SU-DHL-6 (cell line): ENCODE measurements around the gene TRIM40.

ENCODE experiments used
- H2AFZ ChIP-seq: fragments of 200-600 bp; sonication (generic); 2 replicates; pipeline ENCODE4 v1.6.1; 2014; ENCODE audit warnings: low read depth, mild to moderate bottlenecking, moderate library complexity, mixed read lengths, antibody characterized with exemption, low read length; ENCODE audit not compliant: severe bottlenecking
- H3F3A ChIP-seq: fragments of 200-600 bp; shearing (Covaris generic); 2 replicates; pipeline ENCODE4 v1.6.0; 2016; ENCODE audit warnings: antibody characterized with exemption, mild to moderate bottlenecking; ENCODE audit not compliant: insufficient read depth
- H3K27ac ChIP-seq: fragments of 200-600 bp; sonication (generic); 2 replicates; pipeline ENCODE4 v1.5.1; 2016; ENCODE audit warnings: low read depth, mild to moderate bottlenecking, low read length, moderate library complexity, mixed read lengths
- H3K27me3 ChIP-seq: fragments of 200-600 bp; sonication (generic), shearing (Covaris generic); 2 replicates; pipeline ENCODE4 v1.6.0; 2014; ENCODE audit warnings: mild to moderate bottlenecking, low read length
- H3K36me3 ChIP-seq: fragments of 200-600 bp; sonication (generic); 2 replicates; pipeline ENCODE4 v1.6.1; 2014; ENCODE audit warnings: mild to moderate bottlenecking, low read length, mixed read lengths
- H3K4me2 ChIP-seq: fragments of 300-600, 200-600 bp; shearing (Covaris generic), sonication (generic); 2 replicates; pipeline ENCODE4 v1.6.0; 2014; ENCODE audit warnings: low read length, low read depth, mild to moderate bottlenecking; ENCODE audit not compliant: poor library complexity, severe bottlenecking
- H3K4me3 ChIP-seq: fragments of 200-600 bp; sonication (generic); 2 replicates; pipeline ENCODE4 v1.5.1; 2014; ENCODE audit warnings: antibody characterized with exemption, low read length, mild to moderate bottlenecking, mixed read lengths; ENCODE audit not compliant: insufficient read depth, poor library complexity, severe bottlenecking
- H3K79me2 ChIP-seq: fragments of 200-600 bp; sonication (generic); 2 replicates; pipeline ENCODE4 v1.6.1; 2014; ENCODE audit warnings: mild to moderate bottlenecking, low read length, moderate library complexity; ENCODE audit not compliant: insufficient read depth
- H3K9ac ChIP-seq: fragments of 200-600 bp; sonication (generic); 2 replicates; pipeline ENCODE4 v1.7.0; 2014; ENCODE audit warnings: mild to moderate bottlenecking, low read length
- H3K9me2 ChIP-seq: fragments of 200-600 bp; sonication (generic); replicated peaks from 2 replicates; pipeline ENCODE4 v1.6.1; 2014; ENCODE audit warnings: low read length; ENCODE audit not compliant: insufficient read depth
- H3K9me3 ChIP-seq: fragments of 200-600 bp; sonication (generic); 2 replicates; pipeline ENCODE4 v1.6.1; 2014; ENCODE audit warnings: low read length, mixed read lengths; ENCODE audit not compliant: insufficient read depth
- H4K20me1 ChIP-seq: fragments of 200-600 bp; sonication (generic); 2 replicates; pipeline ENCODE4 v1.6.1; 2014; ENCODE audit warnings: low read depth, mild to moderate bottlenecking, antibody characterized with exemption, low read length, moderate library complexity, mixed read lengths
- CTCF ChIP-seq: fragments of 200-600 bp; sonication (generic); IDR thresholded peaks from one replicate; pipeline ENCODE4 v1.5.1; 2017; ENCODE audit warnings: antibody characterized with exemption, mild to moderate bottlenecking, low read length, moderate library complexity; ENCODE audit not compliant: insufficient read depth, poor library complexity, severe bottlenecking
- EZH2phosphoT487 ChIP-seq: fragments of 200-600 bp; sonication (generic), shearing (Covaris generic); conservative IDR thresholded peaks from 2 replicates; pipeline ENCODE4 v1.6.1; 2018; ENCODE audit warnings: mild to moderate bottlenecking, antibody characterized with exemption, low read length, moderate library complexity, mixed read lengths

The TRIM40 gene

GRCh38 chr6:30144811-30145210 lies 8.9 kb downstream of the TRIM40 start:
- no peak overlapping the region for H3K9ac ChIP-seq

GRCh38 chr6:30145818-30146217 lies 9.9 kb downstream of the TRIM40 start:
- H4K20me1 ChIP-seq: no peaks in the 10 kb centered on the region
- H3K4me2 ChIP-seq: no peak overlapping the region
- no peaks in the 10 kb centered on the region for H3K36me3 ChIP-seq
- H3K27ac ChIP-seq: no peak overlapping the region
- no peak overlapping the region for H3K9ac ChIP-seq
- 0 out of 2 replicates have a peak, but pooled peaks cover 4% of the 10 kb centered on the region for H3K27me3 ChIP-seq
- no peak for TF ChIP-seq EZH2phosphoT487
- TF ChIP-seq CTCF: no peak
- H3F3A ChIP-seq: no peaks in the 10 kb centered on the region
- no peaks in the 10 kb centered on the region for H3K79me2 ChIP-seq
- H3K9me3 ChIP-seq: no peaks in the 10 kb centered on the region
- H3K9me2 ChIP-seq: no peaks in the 10 kb centered on the region
- H2AFZ ChIP-seq: no peak overlapping the region
- no peak overlapping the region for H3K4me3 ChIP-seq

More at GRCh38 chr6:30144811-30145210, 8.9 kb downstream of the TRIM40 start:
- Histone ChIP-seq H3K9me2 (no peaks in the 10 kb centered on the region), H3K36me3 (no peaks in the 10 kb centered on the region), H3K79me2 (no peaks in the 10 kb centered on the region), H3K4me3 (no peak overlapping the region), H3F3A (no peaks in the 10 kb centered on the region), H3K4me2 (no peak overlapping the region), H2AFZ (no peak overlapping the region), H3K27me3 (0 out of 2 replicates have a peak, but pooled peaks cover 4% of the 10 kb centered on the region), H3K9me3 (no peaks in the 10 kb centered on the region), H3K27ac (no peak overlapping the region), H4K20me1 (no peaks in the 10 kb centered on the region)
- no peak for TF ChIP-seq CTCF

GRCh38 chr6:30147096-30147495 lies 11.2 kb downstream of the TRIM40 start:
- Histone ChIP-seq H3K9me3 (no peaks in the 10 kb centered on the region), H3F3A (no peaks in the 10 kb centered on the region), H3K9ac (no peak overlapping the region), H3K4me3 (no peak overlapping the region), H4K20me1 (no peaks in the 10 kb centered on the region), H3K79me2 (no peaks in the 10 kb centered on the region), H3K4me2 (no peak overlapping the region), H3K27me3 (0 out of 2 replicates have a peak, but pooled peaks cover 4% of the 10 kb centered on the region), H3K36me3 (no peaks in the 10 kb centered on the region), H2AFZ (no peak overlapping the region), H3K9me2 (no peaks in the 10 kb centered on the region), H3K27ac (no peak overlapping the region)
- TF ChIP-seq EZH2phosphoT487: no peak

- no peaks in the 10 kb centered on the region for H3K9me2 ChIP-seq
- H3K9me3 ChIP-seq: no peaks in the 10 kb centered on the region
- H3K79me2 ChIP-seq: no peaks in the 10 kb centered on the region
- H3F3A ChIP-seq: no peaks in the 10 kb centered on the region
- H3K27me3 ChIP-seq: 0 out of 2 replicates have a peak, but pooled peaks cover 4% of the 10 kb centered on the region
- no peaks in the 10 kb centered on the region for H3K36me3 ChIP-seq
- no peak overlapping the region for H3K27ac ChIP-seq
- H3K9ac ChIP-seq: no peak overlapping the region
- H3K4me3 ChIP-seq: no peak overlapping the region
- TF ChIP-seq CTCF (no peak), EZH2phosphoT487 (no peak)
- no peaks in the 10 kb centered on the region for H4K20me1 ChIP-seq
- no peak overlapping the region for H2AFZ ChIP-seq
- H3K4me2 ChIP-seq: no peak overlapping the region
These were observed 13.3 kb downstream of the TRIM40 start for GRCh38 chr6:30149234-30149633.
